DND-41 (cell line): Measurements from ENCODE around the gene EPC1.

ENCODE experiments used
- ATAC-seq: fragments of 200-7000 bp; cut with Tn5 transposase; 3 replicates; pipeline ENCODE4 v1.9.1; 2021; ENCODE audit warnings: low read depth; ENCODE audit not compliant: insufficient read depth
- DNase-seq: peaks from one replicate; pipeline ENCODE4 v3.0.0-alpha.2; 2020
- H2AFZ ChIP-seq: 2 replicates; pipeline ENCODE4 v1.6.0; 2012; ENCODE audit warnings: low read depth, low read length
- H3K27ac ChIP-seq: 2 replicates; pipeline ENCODE4 v1.5.1; 2012; ENCODE audit warnings: low read length, inconsistent platforms
- H3K27me3 ChIP-seq: fragments of 200-600 bp; sonication (generic); 2 replicates; pipeline ENCODE4 v1.6.0; 2012; ENCODE audit warnings: low read length, mild to moderate bottlenecking, inconsistent platforms; ENCODE audit not compliant: insufficient read depth, poor library complexity
- H3K36me3 ChIP-seq: 2 replicates; pipeline ENCODE4 v1.5.1; 2012; ENCODE audit warnings: low read length, inconsistent platforms; ENCODE audit not compliant: insufficient read depth
- H3K4me1 ChIP-seq: 2 replicates; pipeline ENCODE4 v1.5.1; 2012; ENCODE audit warnings: mild to moderate bottlenecking, low read length; ENCODE audit not compliant: insufficient read depth
- H3K4me2 ChIP-seq: 2 replicates; pipeline ENCODE4 v1.6.0; 2012; ENCODE audit warnings: mild to moderate bottlenecking, moderate library complexity, low read length, inconsistent platforms; ENCODE audit not compliant: insufficient read depth
- H3K4me3 ChIP-seq, 2 experiments: fragments of 200-600 bp in 1 of 2; shearing (Covaris generic) in 1 of 2; 2 replicates each; pipeline ENCODE4 v1.5.1; 2012 to 2016; ENCODE audit warnings: inconsistent platforms in 2 of 2, low read length in 2 of 2, mild to moderate bottlenecking in 2 of 2, low read depth in 1 of 2, moderate library complexity in 1 of 2
- H3K79me2 ChIP-seq: 2 replicates; pipeline ENCODE4 v1.6.0; 2012; ENCODE audit warnings: low read length, inconsistent platforms; ENCODE audit not compliant: insufficient read depth
- H3K9ac ChIP-seq: 2 replicates; pipeline ENCODE4 v1.6.0; 2012; ENCODE audit warnings: low read depth, mild to moderate bottlenecking, inconsistent platforms, low read length, moderate library complexity
- H3K9me3 ChIP-seq: 2 replicates; pipeline ENCODE4 v1.5.1; 2012; ENCODE audit warnings: low read length, moderate library complexity, mild to moderate bottlenecking, inconsistent platforms; ENCODE audit not compliant: insufficient read depth, severe bottlenecking
- H4K20me1 ChIP-seq: 2 replicates; pipeline ENCODE4 v1.6.0; 2012; ENCODE audit warnings: low read length; ENCODE audit not compliant: insufficient read depth
- EZH2 ChIP-seq: IDR thresholded peaks from 3 replicates; pipeline ENCODE4 v1.6.1; 2012; ENCODE audit warnings: borderline replicate concordance, low read depth, mild to moderate bottlenecking, moderate library complexity, low read length, inconsistent platforms; ENCODE audit not compliant: severe bottlenecking
- TF ChIP-seq, protein P1 (sequence below): IDR thresholded peaks from 2 replicates; pipeline ENCODE4 v1.5.1; 2012; ENCODE audit warnings: borderline replicate concordance, low read length, moderate library complexity, mild to moderate bottlenecking; ENCODE audit not compliant: poor library complexity, severe bottlenecking; ENCODE audit errors: extremely low read depth

EPC1 gene

DNA sequence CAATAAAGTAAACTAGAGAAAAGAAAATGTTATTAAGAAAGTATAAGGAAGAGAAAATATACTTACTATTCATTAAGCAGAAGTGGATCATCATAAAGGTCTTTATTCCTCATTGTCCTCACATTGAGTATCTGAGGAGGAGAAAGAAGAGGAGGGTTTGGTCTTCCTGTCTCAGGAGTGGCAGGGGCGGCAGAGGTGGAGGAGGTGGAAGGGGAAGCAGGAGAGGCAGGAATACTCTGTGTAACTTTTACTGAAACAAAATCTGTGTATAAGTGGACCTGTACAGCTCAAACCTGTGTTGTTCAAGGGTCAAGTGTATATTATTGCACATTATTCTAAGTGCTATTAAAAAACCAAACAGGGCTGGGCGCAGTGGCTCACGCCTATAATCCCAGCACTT is 34.2 kb upstream of the EPC1 start:
- Histone ChIP-seq H3K27ac (no peak overlapping the region), H3K4me3 (no peak overlapping the region), H3K9ac (no peak overlapping the region), H3K4me2 (no peak overlapping the region), H2AFZ (no peak overlapping the region), H3K4me1 (peaks cover 17% of the 10 kb centered on the region), H3K27me3 (no peaks in the 10 kb centered on the region), H4K20me1 (no peaks in the 10 kb centered on the region), H3K36me3 (no peaks in the 10 kb centered on the region), H3K79me2 (peaks cover 28% of the 10 kb centered on the region), H3K9me3 (no peaks in the 10 kb centered on the region)
- no peak for DNase-seq
- ATAC-seq: no peak
- TF ChIP-seq, protein P1, sequence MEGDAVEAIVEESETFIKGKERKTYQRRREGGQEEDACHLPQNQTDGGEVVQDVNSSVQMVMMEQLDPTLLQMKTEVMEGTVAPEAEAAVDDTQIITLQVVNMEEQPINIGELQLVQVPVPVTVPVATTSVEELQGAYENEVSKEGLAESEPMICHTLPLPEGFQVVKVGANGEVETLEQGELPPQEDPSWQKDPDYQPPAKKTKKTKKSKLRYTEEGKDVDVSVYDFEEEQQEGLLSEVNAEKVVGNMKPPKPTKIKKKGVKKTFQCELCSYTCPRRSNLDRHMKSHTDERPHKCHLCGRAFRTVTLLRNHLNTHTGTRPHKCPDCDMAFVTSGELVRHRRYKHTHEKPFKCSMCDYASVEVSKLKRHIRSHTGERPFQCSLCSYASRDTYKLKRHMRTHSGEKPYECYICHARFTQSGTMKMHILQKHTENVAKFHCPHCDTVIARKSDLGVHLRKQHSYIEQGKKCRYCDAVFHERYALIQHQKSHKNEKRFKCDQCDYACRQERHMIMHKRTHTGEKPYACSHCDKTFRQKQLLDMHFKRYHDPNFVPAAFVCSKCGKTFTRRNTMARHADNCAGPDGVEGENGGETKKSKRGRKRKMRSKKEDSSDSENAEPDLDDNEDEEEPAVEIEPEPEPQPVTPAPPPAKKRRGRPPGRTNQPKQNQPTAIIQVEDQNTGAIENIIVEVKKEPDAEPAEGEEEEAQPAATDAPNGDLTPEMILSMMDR: no peak
- no peak for TF ChIP-seq EZH2

DNA sequence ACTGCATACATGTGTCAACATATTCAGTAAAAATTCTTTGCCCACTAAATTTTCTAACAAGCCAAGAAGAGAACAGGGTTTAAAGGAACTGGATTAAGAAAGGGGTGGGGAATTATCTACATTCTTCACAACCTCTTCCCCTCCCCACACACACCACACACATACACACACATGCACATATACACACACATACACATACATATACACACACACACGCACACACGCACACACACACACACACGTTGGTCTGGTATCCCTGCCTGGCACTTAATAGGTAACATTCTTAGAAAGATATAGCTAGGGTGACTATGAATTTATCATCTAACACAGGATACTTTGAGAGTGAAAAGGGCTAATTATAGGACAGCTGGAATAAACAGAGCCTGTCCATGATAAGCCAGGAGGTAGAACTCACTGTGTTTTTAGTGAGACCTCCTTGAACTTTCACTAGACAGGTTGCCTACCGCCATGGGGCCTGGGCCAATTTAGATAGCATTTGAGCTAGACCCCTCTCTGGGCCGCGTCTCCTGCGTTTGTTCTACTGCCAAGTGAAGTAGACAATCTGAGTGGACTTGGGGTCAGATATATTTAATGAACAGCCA is 33.1 kb upstream of the EPC1 start:
- H3K4me1 ChIP-seq: peaks cover 28% of the 10 kb centered on the region
- TF ChIP-seq EZH2: no peak
- TF ChIP-seq, protein P1: no peak
- DNase-seq (no peak), ATAC-seq (no peak)
- no peaks in the 10 kb centered on the region for H3K9me3 ChIP-seq
- no peaks in the 10 kb centered on the region for H3K36me3 ChIP-seq
- peak overlapping the region; percentile 66 for H3K4me2 ChIP-seq
- peak overlapping the region; percentile 61 for H2AFZ ChIP-seq
- no peaks in the 10 kb centered on the region for H4K20me1 ChIP-seq
- H3K79me2 ChIP-seq: peaks cover 39% of the 10 kb centered on the region
- H3K27me3 ChIP-seq: no peaks in the 10 kb centered on the region
- peak overlapping the region in 1 of 2 experiments; percentile 73; a peak in 1 of 4 replicates for H3K4me3 ChIP-seq
- peak overlapping the region; percentile 79 for H3K9ac ChIP-seq
- peak overlapping the region; percentile 94 for H3K27ac ChIP-seq

GRCh38 chr10:32379318-32379949 is 32.5 kb upstream of the EPC1 start:
- peak overlapping the region; percentile 94 for H3K27ac ChIP-seq
- ATAC-seq: peak; percentile 56
- H2AFZ ChIP-seq: peak overlapping the region; percentile 71
- H3K4me2 ChIP-seq: peak overlapping the region; percentile 66
- peak overlapping the region; percentile 73 to 86; a peak in 3 of 4 replicates for H3K4me3 ChIP-seq
- H3K9me3 ChIP-seq: no peaks in the 10 kb centered on the region
- H3K4me1 ChIP-seq: peaks cover 34% of the 10 kb centered on the region
- no peaks in the 10 kb centered on the region for H3K27me3 ChIP-seq
- no peaks in the 10 kb centered on the region for H3K36me3 ChIP-seq
- TF ChIP-seq EZH2: no peak
- TF ChIP-seq, protein P1: no peak
- H3K79me2 ChIP-seq: peaks cover 45% of the 10 kb centered on the region
- H4K20me1 ChIP-seq: no peaks in the 10 kb centered on the region
- H3K9ac ChIP-seq: peak overlapping the region; percentile 79
- peak; percentile 59 for DNase-seq
